HEK293T (cell line): ENCODE results near the gene SLC6A12.

Experiments
- CTBP1 ChIP-seq: fragments of 450-650 bp; IDR thresholded peaks from 2 replicates; pipeline ENCODE4 v1.6.1; 2016; ENCODE audit warnings: borderline replicate concordance
- ELF4 ChIP-seq: fragments of 450-650 bp; IDR thresholded peaks from 2 replicates; pipeline ENCODE4 v1.6.1; 2017; ENCODE audit warnings: antibody characterized with exemption
- FOXK2 ChIP-seq: fragments of 450-650 bp; IDR thresholded peaks from 2 replicates; pipeline ENCODE4 v1.6.1; 2016; ENCODE audit warnings: mild to moderate bottlenecking
- FOXM1 ChIP-seq: fragments of 450-650 bp; IDR thresholded peaks from 2 replicates; pipeline ENCODE4 v1.6.1; 2017; ENCODE audit warnings: mild to moderate bottlenecking, borderline replicate concordance
- LEF1 ChIP-seq: fragments of 450-650 bp; IDR thresholded peaks from 2 replicates; pipeline ENCODE4 v1.6.1; 2017; ENCODE audit warnings: mild to moderate bottlenecking, borderline replicate concordance
- SP1 ChIP-seq: fragments of 450-650 bp; IDR thresholded peaks from 2 replicates; pipeline ENCODE4 v1.6.1; 2017
- TARDBP ChIP-seq: fragments of 450-650 bp; IDR thresholded peaks from 2 replicates; pipeline ENCODE4 v1.6.1; 2016

DNA sequence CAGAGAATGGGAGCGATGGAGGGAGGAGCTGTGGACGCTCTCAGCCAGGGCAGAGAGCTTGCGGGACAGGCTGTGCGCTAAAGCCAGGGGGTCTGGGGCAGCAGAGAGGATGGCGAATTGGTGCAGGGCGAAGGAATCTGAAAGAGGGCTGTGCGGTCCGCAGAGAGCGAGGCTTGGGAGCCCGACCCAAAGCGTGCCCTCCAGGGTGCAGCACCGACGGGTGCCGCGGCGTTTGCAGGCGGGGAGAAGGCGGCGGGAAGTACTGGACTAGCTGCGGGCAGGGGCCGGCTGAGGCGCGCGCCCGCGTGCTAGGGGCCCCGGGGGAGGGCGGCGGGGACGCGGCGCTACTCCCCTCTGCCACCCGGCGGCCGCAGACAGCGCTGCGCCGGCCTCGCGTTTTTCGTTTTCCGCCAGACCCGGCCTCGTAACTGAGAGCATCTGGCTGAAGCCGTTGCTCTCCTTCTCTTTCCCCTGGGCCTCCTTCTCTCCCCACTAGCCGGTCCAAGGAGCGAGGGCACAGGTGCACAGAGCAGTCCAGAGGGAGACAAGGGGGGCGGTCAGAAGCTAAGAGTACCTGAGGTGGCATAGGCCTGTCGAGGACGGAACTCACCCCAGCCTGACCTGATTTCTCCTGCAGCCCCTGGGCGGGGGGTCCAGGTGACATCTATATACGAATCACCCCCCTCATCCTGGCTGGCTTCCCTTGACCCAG lies 24.9 kb downstream of the SLC6A12 start:
- 0 out of 2 replicates have a peak, but pooled peaks have one; percentile 14 for TF ChIP-seq FOXM1
- no peak for TF ChIP-seq ELF4
- TF ChIP-seq CTBP1: no peak
- no peak for TF ChIP-seq SP1
- TF ChIP-seq LEF1: no peak
- TF ChIP-seq TARDBP: no peak
- TF ChIP-seq FOXK2: no peak
